Renal pelvis (tissue), 4 donors: ENCODE measurements around the gene EEF2KMT. TPM values are rescaled to one million over a fixed set of nuclear protein-coding genes. Genes with fewer than 3 reads are reported as not detected.

ENCODE experiments used
- DNase-seq: peaks from one replicate; pipeline ENCODE4 v3.0.0-alpha.2; 2013
- polyA plus RNA-seq, 3 donors: library from polyadenylated mRNA; unstranded; fragments of 120-200 nt; gene quantifications; one replicate each; pipeline ENCODE4 v1.2.1, GENCODE V29; 2013; ENCODE audit not compliant: insufficient read length in 3 of 3

EEF2KMT gene
- polyA plus RNA-seq, 3 donors, result 13.5 to 17.8 (median 14.0) TPM

- DNase-seq, result no peak
These were observed 25.0 kb downstream of the EEF2KMT start for GRCh38 chr16:5072334-5073278.

- DNase-seq, result peak; percentile 87
These were observed 25.8 kb downstream of the EEF2KMT start, which contains the start of gene ALG1 for GRCh38 chr16:5071681-5072333. Gene ALG1, plus strand, starts transcription at chr16:5071843. Its CDS starts 7 bp downstream, at chr16:5071850.

GRCh38 chr16:5071341-5071680 lies 26.3 kb downstream of the EEF2KMT start:
- no peak for DNase-seq

GRCh38 chr16:5070431-5071186 lies 27.0 kb downstream of the EEF2KMT start:
- no peak for DNase-seq

- DNase-seq, result no peak
These were observed 27.7 kb downstream of the EEF2KMT start for GRCh38 chr16:5069854-5070253.

- DNase-seq, result no peak
These were observed 28.5 kb downstream of the EEF2KMT start for GRCh38 chr16:5069048-5069447.

- DNase-seq, result no peak
These were observed 31.1 kb downstream of the EEF2KMT start for GRCh38 chr16:5066511-5066910.

- DNase-seq, result no peak
These were observed 31.8 kb downstream of the EEF2KMT start, which contains the start of gene C16orf89 for GRCh38 chr16:5065813-5066212. Gene C16orf89, minus strand, starts transcription at chr16:5065956. Its CDS starts 48 bp downstream, at chr16:5065908.

GRCh38 chr16:5065326-5065725 lies 32.3 kb downstream of the EEF2KMT start:
- DNase-seq, result no peak

- DNase-seq, result no peak
These were observed 32.7 kb downstream of the EEF2KMT start for GRCh38 chr16:5064915-5065314.

GRCh38 chr16:5062790-5063765 lies 34.5 kb downstream of the EEF2KMT start:
- no peak for DNase-seq

GRCh38 chr16:5062051-5062450 lies 35.5 kb downstream of the EEF2KMT start:
- no peak for DNase-seq

GRCh38 chr16:5060073-5060641 lies 37.4 kb downstream of the EEF2KMT start:
- DNase-seq, result no peak

GRCh38 chr16:5059386-5060072 lies 38.1 kb downstream of the EEF2KMT start:
- no peak for DNase-seq

- DNase-seq, result no peak
These were observed 39.1 kb downstream of the EEF2KMT start for GRCh38 chr16:5058476-5058875.

GRCh38 chr16:5056352-5056751 lies 41.2 kb downstream of the EEF2KMT start:
- DNase-seq, result no peak

GRCh38 chr16:5054876-5055865 lies 42.4 kb downstream of the EEF2KMT start:
- no peak for DNase-seq

- no peak for DNase-seq
These were observed 50.7 kb downstream of the EEF2KMT start for GRCh38 chr16:5046914-5047313.
